Astrocyte (in vitro differentiated cells and primary cell): Measurements from ENCODE around the gene HNRNPM. TPM values are rescaled to one million over a fixed set of nuclear protein-coding genes. Genes with fewer than 3 reads are reported as not detected.

ENCODE experiments used
- DNase-seq: peaks from one replicate; pipeline ENCODE4 v3.0.0-alpha.2; 2010; ENCODE audit warnings: low read depth
- FAIRE-seq: peaks from 2 replicates; lab custom pipeline; 2011; peaks lifted over from hg19 to GRCh38; lab: Jason Lieb, UNC
- H2AFZ ChIP-seq: 2 replicates; pipeline ENCODE4 v1.6.0; 2012; ENCODE audit warnings: low read depth, low read length, inconsistent platforms
- H3K27ac ChIP-seq: 2 replicates; pipeline ENCODE4 v1.5.1; 2011; ENCODE audit warnings: low read depth, low read length, inconsistent platforms
- H3K27me3 ChIP-seq: 2 replicates; pipeline ENCODE4 v1.6.0; 2011; ENCODE audit warnings: low read length, inconsistent platforms; ENCODE audit not compliant: insufficient read depth
- H3K36me3 ChIP-seq: 2 replicates; pipeline ENCODE4 v1.5.1; 2011; ENCODE audit warnings: low read length, inconsistent platforms; ENCODE audit not compliant: insufficient read depth
- H3K4me1 ChIP-seq: 2 replicates; pipeline ENCODE4 v1.5.1; 2011; ENCODE audit warnings: low read length, inconsistent platforms; ENCODE audit not compliant: insufficient read depth
- H3K4me2 ChIP-seq: 2 replicates; pipeline ENCODE4 v1.6.0; 2012; ENCODE audit warnings: low read length, inconsistent platforms
- H3K4me3 ChIP-seq: 2 replicates; pipeline ENCODE4 v1.5.1; 2011; ENCODE audit warnings: low read depth, mild to moderate bottlenecking, low read length, inconsistent platforms; ENCODE audit not compliant: insufficient read depth
- H3K79me2 ChIP-seq: 2 replicates; pipeline ENCODE4 v1.6.0; 2012; ENCODE audit warnings: mild to moderate bottlenecking, low read length, inconsistent platforms; ENCODE audit not compliant: insufficient read depth
- H3K9ac ChIP-seq: 2 replicates; pipeline ENCODE4 v1.6.0; 2012; ENCODE audit warnings: mild to moderate bottlenecking, low read length, inconsistent platforms
- H3K9me3 ChIP-seq: 2 replicates; pipeline ENCODE4 v1.5.1; 2012; ENCODE audit warnings: low read depth, mild to moderate bottlenecking, low read length, inconsistent platforms; ENCODE audit not compliant: insufficient read depth
- H4K20me1 ChIP-seq: 2 replicates; pipeline ENCODE4 v1.6.0; 2012; ENCODE audit warnings: low read length, inconsistent platforms; ENCODE audit not compliant: insufficient read depth
- H3K27ac Mint-ChIP-seq: one replicate; pipeline ENCODE4 v1.8.0; 2021; ENCODE audit warnings: mild to moderate bottlenecking, mixed read lengths; ENCODE audit not compliant: unreplicated experiment
- H3K27me3 Mint-ChIP-seq: one replicate; pipeline ENCODE4 v1.8.0; 2021; ENCODE audit warnings: low read depth, mixed read lengths; ENCODE audit not compliant: unreplicated experiment
- H3K36me3 Mint-ChIP-seq: one replicate; pipeline ENCODE4 v1.8.0; 2021; ENCODE audit warnings: low read depth, mixed read lengths; ENCODE audit not compliant: unreplicated experiment
- H3K4me1 Mint-ChIP-seq: one replicate; pipeline ENCODE4 v1.8.0; 2021; ENCODE audit warnings: low read depth, mixed read lengths; ENCODE audit not compliant: unreplicated experiment
- H3K4me3 Mint-ChIP-seq: one replicate; pipeline ENCODE4 v1.8.0; 2021; ENCODE audit warnings: mild to moderate bottlenecking, moderate library complexity, mixed read lengths; ENCODE audit not compliant: unreplicated experiment
- H3K9me3 Mint-ChIP-seq: one replicate; pipeline ENCODE4 v1.8.0; 2021; ENCODE audit warnings: mild to moderate bottlenecking, mixed read lengths; ENCODE audit not compliant: unreplicated experiment
- CTCF ChIP-seq: IDR thresholded peaks from 2 replicates; pipeline ENCODE4 v1.5.1; 2011; ENCODE audit warnings: low read depth, mild to moderate bottlenecking, inconsistent platforms, low read length, moderate library complexity; ENCODE audit not compliant: insufficient read depth
- EZH2 ChIP-seq: IDR thresholded peaks from 2 replicates; pipeline ENCODE4 v1.6.1; 2012; ENCODE audit warnings: mild to moderate bottlenecking, low read length, inconsistent platforms; ENCODE audit not compliant: insufficient read depth
- total RNA-seq: library from RNA; stranded (reverse); gene quantifications from 2 replicates; pipeline ENCODE4 v1.2.1, GENCODE V29; 2021

Gene HNRNPM
- total RNA-seq, 1 donor from 2014 or later: 172 TPM

GRCh38 chr19:8453616-8454015, 8.8 kb downstream of the HNRNPM start:
- Histone ChIP-seq H2AFZ (no peak overlapping the region), H3K27ac (no peak overlapping the region), H4K20me1 (peaks cover 97% of the 10 kb centered on the region), H3K27me3 (no peaks in the 10 kb centered on the region), H3K79me2 (peaks cover 98% of the 10 kb centered on the region), H3K4me3 (no peak overlapping the region), H3K4me1 (peaks cover 22% of the 10 kb centered on the region), H3K9me3 (no peaks in the 10 kb centered on the region), H3K9ac (no peak overlapping the region), H3K4me2 (no peak overlapping the region), H3K36me3 (peaks cover 18% of the 10 kb centered on the region)
- Mint-ChIP-seq H3K36me3 (peaks cover 9% of the 10 kb centered on the region), H3K27me3 (no peaks in the 10 kb centered on the region), H3K4me3 (no peak overlapping the region), H3K27ac (no peak overlapping the region), H3K4me1 (peaks cover 55% of the 10 kb centered on the region), H3K9me3 (no peaks in the 10 kb centered on the region)
- TF ChIP-seq EZH2 (no peak), CTCF (no peak)
- FAIRE-seq: no peak
- DNase-seq: no peak

GRCh38 chr19:8454218-8454617, 9.4 kb downstream of the HNRNPM start:
- Histone ChIP-seq H3K27ac (no peak overlapping the region), H2AFZ (no peak overlapping the region), H3K9me3 (no peaks in the 10 kb centered on the region), H3K36me3 (peaks cover 18% of the 10 kb centered on the region), H3K4me2 (no peak overlapping the region), H3K4me1 (peaks cover 28% of the 10 kb centered on the region), H3K27me3 (no peaks in the 10 kb centered on the region), H4K20me1 (peaks cover 97% of the 10 kb centered on the region), H3K9ac (no peak overlapping the region), H3K4me3 (no peak overlapping the region), H3K79me2 (peaks cover 98% of the 10 kb centered on the region)
- TF ChIP-seq CTCF: no peak
- no peak for DNase-seq
- no peak for FAIRE-seq
- Mint-ChIP-seq H3K36me3 (peaks cover 9% of the 10 kb centered on the region), H3K4me3 (no peak overlapping the region), H3K27ac (no peak overlapping the region), H3K9me3 (no peaks in the 10 kb centered on the region), H3K4me1 (peaks cover 54% of the 10 kb centered on the region), H3K27me3 (no peaks in the 10 kb centered on the region)

GRCh38 chr19:8455018-8455417, 10.2 kb downstream of the HNRNPM start:
- Histone ChIP-seq H3K4me2 (no peak overlapping the region), H3K27me3 (no peaks in the 10 kb centered on the region), H4K20me1 (peaks cover 99% of the 10 kb centered on the region), H3K36me3 (peaks cover 18% of the 10 kb centered on the region), H3K79me2 (peaks cover 96% of the 10 kb centered on the region), H3K9me3 (no peaks in the 10 kb centered on the region), H3K27ac (no peak overlapping the region), H3K4me1 (peaks cover 35% of the 10 kb centered on the region), H3K9ac (no peak overlapping the region), H2AFZ (no peak overlapping the region), H3K4me3 (no peak overlapping the region)
- Mint-ChIP-seq H3K9me3 (no peaks in the 10 kb centered on the region), H3K4me3 (no peak overlapping the region), H3K27me3 (no peaks in the 10 kb centered on the region), H3K4me1 (peaks cover 58% of the 10 kb centered on the region), H3K36me3 (peaks cover 9% of the 10 kb centered on the region), H3K27ac (no peak overlapping the region)
- DNase-seq (no peak), FAIRE-seq (no peak)
- TF ChIP-seq EZH2 (no peak), CTCF (no peak)
